Panc1 (cell line): Measurements from ENCODE around the gene MED9. TPM values are rescaled to one million over a fixed set of nuclear protein-coding genes. Genes with fewer than 3 reads are reported as not detected.
"Not testable (repeated sequence)": the region's sequence is repeated elsewhere in the genome, so short reads cannot be mapped to it uniquely, and the experiment has no call there.

Experiments
- ATAC-seq: fragments of 200-7000 bp; cut with Tn5 transposase; 2 replicates; pipeline ENCODE4 v1.9.1; 2020; ENCODE audit warnings: mild to moderate bottlenecking, moderate library complexity
- BruUV-seq: library from RNA; stranded (reverse); fragments of 400-500 nt; replicated peaks from 2 replicates; lab custom pipeline; 2021; lab: Mats Ljungman, UMichigan
- CTCF ChIA-PET: fragments of 300-600 bp; sonication (Branson Sonifier 250); formaldehyde crosslinking; loops from one replicate; lab custom pipeline; 2022; ENCODE audit warnings: antibody characterized with exemption; lab: Charles Lee
- POLR2A ChIA-PET: fragments of 300-600 bp; sonication (Branson Sonifier 250); formaldehyde crosslinking; loops from one replicate; lab custom pipeline; 2022; ENCODE audit warnings: antibody characterized with exemption; lab: Charles Lee
- DNase-seq: peaks from one replicate; pipeline ENCODE4 v3.0.0-alpha.2; 2010; ENCODE audit warnings: low read depth, low spot score
- H3K27ac ChIP-seq: 2 replicates; pipeline ENCODE4 v1.5.1; 2011; ENCODE audit warnings: mild to moderate bottlenecking, low read length, inconsistent platforms
- H3K27me3 ChIP-seq: fragments of 200-500 bp; sonication (Bioruptor generic); 2 replicates; pipeline ENCODE4 v1.6.0; 2014; ENCODE audit warnings: low read length, inconsistent platforms; ENCODE audit not compliant: control insufficient read depth, insufficient read depth
- H3K36me3 ChIP-seq: fragments of 200-500 bp; sonication (Bioruptor generic); 2 replicates; pipeline ENCODE4 v1.5.1; 2014; ENCODE audit warnings: inconsistent platforms, mild to moderate bottlenecking, low read length, moderate library complexity; ENCODE audit not compliant: control insufficient read depth, insufficient read depth
- H3K4me1 ChIP-seq: 2 replicates; pipeline ENCODE4 v1.5.1; 2011; ENCODE audit warnings: inconsistent platforms, mild to moderate bottlenecking, low read length, moderate library complexity; ENCODE audit not compliant: control insufficient read depth, insufficient read depth
- H3K4me3 ChIP-seq, 2 experiments: 2 replicates each; pipeline ENCODE4 v1.5.1; 2011 to 2012; ENCODE audit warnings: low read depth in 2 of 2, low read length in 2 of 2, mild to moderate bottlenecking in 2 of 2, inconsistent platforms in 1 of 2, moderate library complexity in 1 of 2
- H3K9me3 ChIP-seq: fragments of 200-500 bp; sonication (Bioruptor generic); 2 replicates; pipeline ENCODE4 v1.5.1; 2014; ENCODE audit warnings: low read depth, mild to moderate bottlenecking, inconsistent platforms, low read length, moderate library complexity; ENCODE audit not compliant: control insufficient read depth, insufficient read depth
- POLR2AphosphoS5 ChIP-seq: IDR thresholded peaks from 2 replicates; pipeline ENCODE4 v1.6.1; 2012; ENCODE audit warnings: mild to moderate bottlenecking, low read depth, low read length, moderate library complexity
- SIN3A ChIP-seq: IDR thresholded peaks from 2 replicates; pipeline ENCODE4 v1.6.1; 2012; ENCODE audit warnings: low read depth, mild to moderate bottlenecking, low read length, moderate library complexity, borderline replicate concordance; ENCODE audit not compliant: insufficient read depth
- TCF7L2 ChIP-seq: IDR thresholded peaks from 2 replicates; pipeline ENCODE4 v1.6.1; 2011; ENCODE audit warnings: mild to moderate bottlenecking, low read depth, low read length, inconsistent platforms
- in situ Hi-C: cut with HindIII; loops from 2 replicates; pipeline ENCODE4 v1.10.0; 2016; ENCODE audit warnings: low sequenced_read_pairs, low pct_unique_long_range_greater_than_20kb
- intact Hi-C: fragments of 100-400 bp; cut with micrococcal nuclease; formaldehyde crosslinking; loops from one replicate; pipeline ENCODE4 v1.10.0; 2022; ENCODE audit not compliant: unreplicated experiment
- total RNA-seq: library from RNA; stranded (reverse); gene quantifications from one replicate; pipeline ENCODE4 v1.2.1, GENCODE V29; 2021; ENCODE audit not compliant: unreplicated experiment
- TF ChIP-seq, protein P1 (sequence below): fragments of 450-650 bp; IDR thresholded peaks from 2 replicates; pipeline ENCODE4 v1.5.1; 2017; ENCODE audit warnings: mild to moderate bottlenecking
- TF ChIP-seq, protein P2 (sequence below), 2 experiments: IDR thresholded peaks; 2 replicates each; pipeline ENCODE4 v1.6.1; 2011 to 2012; ENCODE audit warnings: low read depth in 2 of 2, control low read depth in 1 of 2, low read length in 1 of 2, mild to moderate bottlenecking in 1 of 2, moderate library complexity in 1 of 2; ENCODE audit not compliant: insufficient read depth in 1 of 2

MED9 gene
- total RNA-seq, 1 experiment from 2014 or later = 11.1 TPM

- ChIA-PET POLR2A (no interaction called here), CTCF (no interaction called here)
- Histone ChIP-seq H3K36me3 (peaks cover 2% of the 10 kb centered on the region; the same call in 1 of the 2 replicates), H3K4me1 (no peaks in the 10 kb centered on the region), H3K9me3 (no peaks in the 10 kb centered on the region), H3K27ac (no peak overlapping the region), H3K27me3 (no peaks in the 10 kb centered on the region), H3K4me3 (no peak overlapping the region)
- no TSS peak for BruUV-seq
- in situ Hi-C loops (no loop called here), intact Hi-C loops (no loop called here)
- TF ChIP-seq, protein P1, sequence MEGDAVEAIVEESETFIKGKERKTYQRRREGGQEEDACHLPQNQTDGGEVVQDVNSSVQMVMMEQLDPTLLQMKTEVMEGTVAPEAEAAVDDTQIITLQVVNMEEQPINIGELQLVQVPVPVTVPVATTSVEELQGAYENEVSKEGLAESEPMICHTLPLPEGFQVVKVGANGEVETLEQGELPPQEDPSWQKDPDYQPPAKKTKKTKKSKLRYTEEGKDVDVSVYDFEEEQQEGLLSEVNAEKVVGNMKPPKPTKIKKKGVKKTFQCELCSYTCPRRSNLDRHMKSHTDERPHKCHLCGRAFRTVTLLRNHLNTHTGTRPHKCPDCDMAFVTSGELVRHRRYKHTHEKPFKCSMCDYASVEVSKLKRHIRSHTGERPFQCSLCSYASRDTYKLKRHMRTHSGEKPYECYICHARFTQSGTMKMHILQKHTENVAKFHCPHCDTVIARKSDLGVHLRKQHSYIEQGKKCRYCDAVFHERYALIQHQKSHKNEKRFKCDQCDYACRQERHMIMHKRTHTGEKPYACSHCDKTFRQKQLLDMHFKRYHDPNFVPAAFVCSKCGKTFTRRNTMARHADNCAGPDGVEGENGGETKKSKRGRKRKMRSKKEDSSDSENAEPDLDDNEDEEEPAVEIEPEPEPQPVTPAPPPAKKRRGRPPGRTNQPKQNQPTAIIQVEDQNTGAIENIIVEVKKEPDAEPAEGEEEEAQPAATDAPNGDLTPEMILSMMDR = no peak
- no peak for TF ChIP-seq TCF7L2
- TF ChIP-seq, protein P2, sequence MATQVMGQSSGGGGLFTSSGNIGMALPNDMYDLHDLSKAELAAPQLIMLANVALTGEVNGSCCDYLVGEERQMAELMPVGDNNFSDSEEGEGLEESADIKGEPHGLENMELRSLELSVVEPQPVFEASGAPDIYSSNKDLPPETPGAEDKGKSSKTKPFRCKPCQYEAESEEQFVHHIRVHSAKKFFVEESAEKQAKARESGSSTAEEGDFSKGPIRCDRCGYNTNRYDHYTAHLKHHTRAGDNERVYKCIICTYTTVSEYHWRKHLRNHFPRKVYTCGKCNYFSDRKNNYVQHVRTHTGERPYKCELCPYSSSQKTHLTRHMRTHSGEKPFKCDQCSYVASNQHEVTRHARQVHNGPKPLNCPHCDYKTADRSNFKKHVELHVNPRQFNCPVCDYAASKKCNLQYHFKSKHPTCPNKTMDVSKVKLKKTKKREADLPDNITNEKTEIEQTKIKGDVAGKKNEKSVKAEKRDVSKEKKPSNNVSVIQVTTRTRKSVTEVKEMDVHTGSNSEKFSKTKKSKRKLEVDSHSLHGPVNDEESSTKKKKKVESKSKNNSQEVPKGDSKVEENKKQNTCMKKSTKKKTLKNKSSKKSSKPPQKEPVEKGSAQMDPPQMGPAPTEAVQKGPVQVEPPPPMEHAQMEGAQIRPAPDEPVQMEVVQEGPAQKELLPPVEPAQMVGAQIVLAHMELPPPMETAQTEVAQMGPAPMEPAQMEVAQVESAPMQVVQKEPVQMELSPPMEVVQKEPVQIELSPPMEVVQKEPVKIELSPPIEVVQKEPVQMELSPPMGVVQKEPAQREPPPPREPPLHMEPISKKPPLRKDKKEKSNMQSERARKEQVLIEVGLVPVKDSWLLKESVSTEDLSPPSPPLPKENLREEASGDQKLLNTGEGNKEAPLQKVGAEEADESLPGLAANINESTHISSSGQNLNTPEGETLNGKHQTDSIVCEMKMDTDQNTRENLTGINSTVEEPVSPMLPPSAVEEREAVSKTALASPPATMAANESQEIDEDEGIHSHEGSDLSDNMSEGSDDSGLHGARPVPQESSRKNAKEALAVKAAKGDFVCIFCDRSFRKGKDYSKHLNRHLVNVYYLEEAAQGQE (IDR thresholded peaks at IDR 0.05; ENCODE audit: insufficient read depth in 1 of 2, low read depth in 2 of 2, low read length in 1 of 2) = no peak
- TF ChIP-seq SIN3A = no peak
- no peak for TF ChIP-seq POLR2AphosphoS5
- ATAC-seq = no peak
- no peak for DNase-seq
Observed at GRCh38 chr17:17484451-17484899, 7.7 kb downstream of the MED9 start.

GRCh38 chr17:17485420-17485819 lies 8.6 kb downstream of the MED9 start:
- POLR2A ChIA-PET = no interaction called here
- H3K27me3 ChIP-seq = no peaks in the 10 kb centered on the region
- in situ Hi-C loops = no loop called here

DNA sequence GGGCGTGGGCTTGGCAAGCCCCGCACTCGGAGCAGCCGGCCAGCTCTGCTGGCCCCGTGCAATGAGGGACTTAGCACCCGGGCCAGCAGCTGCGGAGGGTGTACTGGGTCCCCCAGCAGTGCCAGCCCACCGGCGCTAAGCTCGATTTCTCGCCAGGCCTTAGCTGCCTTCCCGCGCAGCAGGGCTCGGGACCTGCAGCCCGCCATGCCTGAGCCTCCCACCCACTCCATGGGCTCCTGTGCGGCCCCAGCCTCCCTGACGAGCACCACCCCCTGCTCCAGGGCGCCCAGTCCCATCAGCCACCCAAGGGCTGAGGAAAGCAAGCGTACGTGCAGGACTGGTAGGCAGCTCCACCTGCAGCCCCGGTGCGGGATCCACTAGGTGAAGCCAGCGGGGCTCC lies 9.6 kb downstream of the MED9 start:
- intact Hi-C loops, H3K27me3 ChIP-seq, H3K36me3 ChIP-seq, H3K9me3 ChIP-seq, POLR2A ChIA-PET, H3K4me1 ChIP-seq, H3K4me3 ChIP-seq, BruUV-seq, ATAC-seq, H3K27ac ChIP-seq, CTCF ChIA-PET, in situ Hi-C loops, DNase-seq: not testable (repeated sequence)

More at GRCh38 chr17:17485420-17485819, 8.6 kb downstream of the MED9 start:
- intact Hi-C loops = no loop called here
- no peak overlapping the region for H3K27ac ChIP-seq
- no TSS peak for BruUV-seq
- ATAC-seq = no peak
- H3K9me3 ChIP-seq = no peaks in the 10 kb centered on the region
- TF ChIP-seq SIN3A (no peak), POLR2AphosphoS5 (no peak), TCF7L2 (no peak)
- TF ChIP-seq, protein P2 (IDR thresholded peaks at IDR 0.05; ENCODE audit: insufficient read depth in 1 of 2, low read depth in 2 of 2, low read length in 1 of 2) = no peak
- TF ChIP-seq, protein P1 = no peak
- no peak for DNase-seq
- H3K4me1 ChIP-seq = no peaks in the 10 kb centered on the region
- no peak overlapping the region for H3K4me3 ChIP-seq
- CTCF ChIA-PET = no interaction called here
- H3K36me3 ChIP-seq = 0 out of 2 replicates have a peak, but pooled peaks cover 2% of the 10 kb centered on the region
